ENCODE data around the gene KRI1.
"Not testable (repeated sequence)": the region's sequence is repeated elsewhere in the genome, so short reads cannot be mapped to it uniquely, and the experiment has no call there.

The KRI1 gene

DNA sequence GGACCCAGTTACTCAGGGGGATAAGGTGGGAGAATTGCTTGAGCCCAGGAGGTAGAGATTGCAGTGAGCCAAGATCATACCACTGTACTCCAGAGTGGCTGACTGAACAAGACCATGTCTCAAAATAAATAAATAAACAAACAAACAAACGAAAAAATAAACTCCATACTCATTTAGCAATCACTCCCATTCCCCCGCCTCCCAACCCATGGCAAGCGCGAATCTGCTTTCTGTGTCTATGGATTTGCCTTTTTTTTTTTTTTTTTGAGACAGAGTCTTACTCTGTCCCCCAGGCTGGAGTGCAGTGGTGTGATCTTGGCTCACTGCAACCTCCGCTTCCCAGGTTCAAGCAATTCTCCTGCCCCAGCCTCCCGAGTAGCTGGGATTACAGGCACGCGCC, 38.9 kb downstream of the KRI1 start:
- not testable (repeated sequence) for H3K4me3 ChIP-seq (ENCODE audit: low read depth, low read length); DNase-seq (ENCODE audit: low read depth)

DNA sequence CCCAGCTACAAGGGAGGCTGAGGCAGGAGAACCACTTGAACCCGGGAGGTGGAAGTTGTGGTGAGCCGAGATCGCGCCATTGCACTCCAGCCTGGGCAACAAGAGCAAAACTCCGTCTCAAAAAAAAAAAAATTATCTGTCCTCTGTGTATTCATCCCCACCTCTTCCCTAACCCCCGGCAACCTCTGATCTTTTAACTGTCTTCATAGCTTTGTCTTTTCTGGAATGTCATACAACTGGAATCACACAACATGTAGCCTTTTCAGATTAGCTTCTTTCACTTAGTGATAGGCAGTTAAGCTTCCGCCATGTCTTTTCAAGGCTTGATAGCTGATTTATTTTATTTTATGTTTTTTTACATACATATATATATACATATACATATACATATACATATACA, 40.2 kb downstream of the KRI1 start:
- H3K4me3 ChIP-seq (ENCODE audit: low read depth, low read length): no peak overlapping the region
- no peak for DNase-seq (ENCODE audit: low read depth)

DNA sequence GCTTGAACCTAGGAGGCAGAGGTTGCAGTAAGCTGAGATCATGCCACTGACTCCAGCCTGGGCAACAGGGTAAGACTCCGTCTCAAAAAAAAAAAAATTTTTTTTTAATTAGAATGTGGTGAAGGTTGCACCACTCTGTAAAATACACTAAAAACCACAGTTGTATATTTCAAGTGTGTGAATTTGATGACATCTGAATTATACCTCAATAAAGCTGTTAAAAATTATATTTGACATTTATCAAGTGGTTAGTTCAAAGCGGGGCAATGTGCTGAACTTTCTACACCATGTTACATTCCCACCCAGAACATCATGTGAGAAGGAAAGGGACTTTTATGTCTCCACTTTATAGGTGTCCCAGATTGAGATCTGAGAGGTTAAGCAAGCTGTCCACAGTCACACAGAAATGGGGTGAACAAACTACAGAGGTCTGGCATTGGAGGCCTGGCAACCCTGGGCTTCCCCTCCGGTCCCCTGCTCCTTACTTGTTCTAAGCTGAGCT, 42.6 kb downstream of the KRI1 start:
- no peak for DNase-seq (ENCODE audit: low read depth)
- H3K4me3 ChIP-seq (ENCODE audit: low read depth, low read length): no peak overlapping the region

DNA sequence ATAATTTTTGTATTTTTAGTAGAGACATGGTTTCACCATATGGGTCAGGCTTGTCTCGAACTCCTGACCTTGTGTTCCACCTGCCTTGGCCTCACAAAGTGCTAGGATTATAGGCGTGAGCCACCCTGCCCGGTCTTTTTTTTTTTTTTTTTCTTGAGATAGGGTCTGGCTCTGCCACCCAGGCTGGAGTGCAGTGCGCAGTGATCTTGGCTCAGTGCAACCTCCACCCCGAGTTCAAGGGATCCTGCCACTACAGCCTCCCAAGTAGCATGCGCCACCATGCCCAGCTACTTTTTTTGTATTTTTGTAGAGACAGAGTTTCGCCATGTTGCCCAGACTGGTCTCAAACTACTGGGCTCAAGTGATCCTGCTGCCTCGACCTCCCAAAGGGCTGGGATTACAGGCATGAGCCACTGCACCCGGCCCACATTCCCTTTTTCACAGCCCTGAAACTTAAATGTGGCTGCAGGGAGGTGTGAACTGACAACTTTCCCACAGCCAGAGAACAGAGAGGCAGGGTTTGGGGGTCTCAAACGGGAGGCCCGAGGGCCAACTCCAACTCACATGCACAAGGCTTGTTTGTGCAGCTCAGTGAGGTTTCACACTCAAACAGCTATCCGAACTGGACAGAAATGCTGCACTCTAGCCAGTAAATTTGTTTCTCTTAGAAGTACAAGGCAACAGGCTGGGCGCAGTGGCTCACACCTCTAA, 44.2 kb downstream of the KRI1 start:
- H3K4me3 ChIP-seq (ENCODE audit: low read depth, low read length): no peak overlapping the region

DNA sequence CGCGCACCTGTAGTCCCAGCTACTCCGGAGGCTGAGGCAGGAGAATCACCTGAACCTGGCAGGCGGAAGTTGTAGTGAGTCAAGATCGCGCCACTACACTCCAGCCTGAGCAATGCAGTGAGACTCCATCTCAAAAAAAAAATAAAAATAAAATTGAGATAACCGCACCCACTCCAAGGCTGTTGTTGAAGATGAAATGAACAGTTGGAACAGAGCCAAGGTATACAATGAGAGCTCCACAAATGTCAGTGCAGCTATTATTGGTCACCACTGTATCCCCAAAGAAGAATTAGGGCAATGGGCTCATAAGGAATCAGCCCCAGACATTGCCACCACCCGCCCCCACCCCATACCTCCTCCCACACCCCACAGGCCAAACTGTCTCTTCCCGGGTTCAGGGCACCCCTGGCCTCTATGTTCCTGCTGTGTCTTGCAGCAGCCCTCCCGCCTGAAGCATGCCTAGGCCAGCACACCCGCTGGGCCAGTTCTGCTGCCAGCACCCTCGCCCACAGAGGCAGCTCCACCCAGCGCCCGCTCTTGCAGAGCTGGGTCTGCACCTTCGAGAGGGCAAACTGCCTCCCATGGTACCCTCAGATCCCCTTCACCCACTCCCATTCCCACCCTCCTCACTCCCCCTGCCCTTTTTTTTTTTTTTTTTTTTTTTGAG, 45.0 kb downstream of the KRI1 start:
- no peak overlapping the region for H3K4me3 ChIP-seq (ENCODE audit: low read depth, low read length)
- no peak for DNase-seq (ENCODE audit: low read depth)

More for the DNA sequence above, 44.2 kb downstream of the KRI1 start:
- no peak for DNase-seq (ENCODE audit: low read depth)

DNA sequence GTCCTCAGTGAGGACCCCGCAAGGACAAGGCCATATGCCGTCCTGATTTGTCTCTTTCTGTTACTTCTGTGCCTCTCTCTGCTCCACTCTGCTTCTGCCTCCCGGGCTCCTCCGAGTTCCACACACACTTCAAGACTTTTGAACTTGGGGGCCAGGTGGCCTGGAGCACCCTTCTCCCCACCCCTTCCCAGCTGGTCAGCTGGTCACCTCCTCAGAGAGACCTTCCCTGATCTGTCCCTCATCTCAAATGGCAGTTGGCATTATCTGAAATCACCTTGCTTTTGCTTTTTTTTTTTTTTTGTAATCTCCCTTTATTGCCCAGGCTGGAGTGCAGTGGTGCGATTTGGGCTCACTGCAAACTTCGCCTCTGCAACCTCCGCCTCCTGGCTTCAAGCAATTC, 46.4 kb downstream of the KRI1 start:
- H3K4me3 ChIP-seq (ENCODE audit: low read depth, low read length): no peak overlapping the region
- DNase-seq (ENCODE audit: low read depth): no peak

DNA sequence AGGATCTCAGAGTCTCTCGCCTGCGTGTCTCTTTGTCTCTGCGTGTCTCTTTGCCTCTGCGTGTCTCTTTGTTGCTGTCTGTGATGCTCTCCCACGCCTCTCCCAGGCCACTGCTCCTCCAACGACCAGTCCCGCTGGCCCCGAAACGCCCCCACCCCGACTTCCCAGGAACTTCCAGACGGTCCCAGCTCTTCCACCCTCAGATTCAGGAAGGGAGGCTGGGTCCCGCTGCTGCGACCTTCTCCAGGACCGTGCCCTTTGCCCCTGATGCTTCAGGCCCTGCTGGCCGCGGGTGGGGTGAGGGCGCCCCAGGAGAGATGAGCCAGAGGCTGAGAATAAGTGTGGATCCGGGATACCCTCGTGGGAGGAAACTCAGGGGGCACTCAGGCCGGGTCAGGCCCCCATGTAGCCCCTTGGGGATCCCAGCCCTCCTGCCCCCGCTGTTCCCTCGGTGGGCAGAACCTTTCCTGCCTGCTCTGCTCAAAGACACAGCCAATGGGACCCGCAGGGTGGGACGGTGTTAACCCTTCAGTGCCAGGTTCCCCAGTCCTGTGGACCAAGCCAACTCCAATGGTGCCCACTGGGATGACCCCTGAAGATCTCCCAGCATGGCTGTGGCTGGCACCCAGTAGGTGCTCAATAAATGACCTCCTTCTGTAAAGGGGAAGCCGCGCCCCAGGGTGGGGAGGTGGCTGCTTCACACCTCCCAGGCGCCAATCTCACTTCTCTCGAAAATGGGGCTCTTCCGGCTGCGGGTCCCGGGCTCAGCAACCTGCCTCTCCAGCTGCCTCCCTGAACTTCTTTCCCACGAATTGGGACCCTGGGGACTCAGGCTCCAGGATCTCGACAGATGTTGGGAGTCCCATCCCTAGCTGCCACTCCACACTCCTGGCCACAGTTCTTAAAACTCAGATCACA, 47.1 kb downstream of the KRI1 start:
- no peak for DNase-seq (ENCODE audit: low read depth)
- H3K4me3 ChIP-seq (ENCODE audit: low read depth, low read length): no peak overlapping the region

DNA sequence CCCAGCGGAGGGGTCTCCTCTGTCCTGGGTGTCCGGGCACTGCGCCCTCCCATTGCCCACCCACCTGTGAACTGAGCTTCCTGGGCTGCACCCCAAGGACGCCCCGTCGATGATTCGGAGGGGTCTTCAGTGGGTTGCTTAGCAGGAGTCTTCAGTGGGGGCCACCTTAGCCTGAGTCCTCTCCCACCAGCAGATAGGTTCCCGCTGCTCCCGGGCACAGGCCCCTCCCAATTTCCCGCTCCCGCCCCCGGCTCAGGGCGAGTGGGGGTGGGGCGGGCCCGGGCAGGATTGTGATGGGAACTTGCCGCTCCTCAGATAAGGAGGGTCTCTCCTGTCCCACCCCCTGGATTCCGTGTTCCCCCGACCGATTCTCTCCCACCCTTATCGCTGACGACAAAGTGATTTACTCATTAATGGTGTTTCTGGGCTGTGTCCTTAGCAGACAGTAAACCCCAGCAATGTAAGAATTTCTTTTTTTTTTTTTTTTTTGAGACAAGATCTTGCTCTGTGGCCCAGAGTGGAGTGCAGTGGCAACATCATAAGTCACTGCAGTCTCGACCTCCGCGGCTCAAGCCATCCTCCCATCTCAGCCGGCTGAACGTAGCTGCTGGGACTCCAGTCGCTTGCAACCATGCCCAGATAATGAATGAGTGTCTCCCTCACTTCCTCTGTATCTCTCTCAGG, 47.9 kb downstream of the KRI1 start:
- H3K4me3 ChIP-seq (ENCODE audit: low read depth, low read length): peak overlapping the region; percentile 48
- DNase-seq (ENCODE audit: low read depth): no peak

DNA sequence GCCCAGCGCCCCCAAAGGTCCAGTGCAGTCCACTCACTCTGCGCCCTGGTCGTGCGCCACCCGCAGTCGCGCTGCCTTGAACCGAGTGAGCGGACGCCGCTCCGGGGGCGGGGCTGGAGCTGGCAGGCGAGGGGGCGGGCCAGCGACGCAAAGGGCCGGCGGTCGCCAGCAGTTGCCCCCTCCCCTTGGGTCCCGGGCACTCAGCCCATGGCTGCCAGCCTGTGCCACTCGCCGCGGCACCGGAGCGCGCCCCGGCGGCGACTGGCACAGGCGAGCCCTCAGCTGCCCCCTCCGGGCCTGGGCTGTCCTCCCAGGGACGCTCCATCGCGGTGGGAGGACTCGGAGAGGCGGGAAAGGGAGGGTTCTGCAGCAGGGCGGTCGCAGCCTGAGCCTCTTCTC, 48.5 kb downstream of the KRI1 start, which contains the start of gene S1PR5:
TSS of gene S1PR5 (minus strand) at position 87 of the 399 bp plus-strand sequence. CDS start 2,436 bp downstream, outside the sequence.
- H3K4me3 ChIP-seq (ENCODE audit: low read depth, low read length): peak within 1 kb of the TSS; percentile 48
- DNase-seq (ENCODE audit: low read depth): no peak

DNA sequence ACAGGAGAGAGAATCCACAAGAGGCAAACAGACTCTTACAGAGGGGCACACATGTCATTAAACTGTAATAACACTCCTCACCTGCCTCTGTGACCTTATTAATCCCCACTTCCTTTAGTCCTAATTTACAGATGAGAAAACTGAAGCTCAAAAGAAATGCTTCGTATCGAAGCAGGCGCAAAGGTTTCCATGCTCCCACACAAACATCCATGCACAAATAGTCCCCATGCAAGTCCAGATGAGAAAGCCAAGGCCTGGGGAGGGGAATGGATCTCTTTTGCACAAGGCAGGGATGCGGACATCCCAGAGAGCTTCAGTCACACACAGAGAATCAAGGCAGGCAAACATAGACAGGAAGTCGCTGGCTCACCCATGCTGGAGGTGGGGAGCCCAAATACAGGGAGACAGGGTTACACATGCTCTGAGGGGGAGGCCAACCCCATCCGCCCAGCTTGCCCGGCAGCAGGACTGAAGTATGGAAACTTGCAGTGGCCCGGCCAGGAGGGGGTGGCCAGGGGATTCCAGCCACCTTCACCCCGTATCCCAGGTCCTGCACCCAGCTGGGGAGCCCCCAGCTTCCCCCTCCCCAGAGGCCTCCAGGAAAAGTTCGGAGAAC, 49.0 kb downstream of the KRI1 start:
- DNase-seq (ENCODE audit: low read depth): no peak
- peak overlapping the region; percentile 48 for H3K4me3 ChIP-seq (ENCODE audit: low read depth, low read length)

DNA sequence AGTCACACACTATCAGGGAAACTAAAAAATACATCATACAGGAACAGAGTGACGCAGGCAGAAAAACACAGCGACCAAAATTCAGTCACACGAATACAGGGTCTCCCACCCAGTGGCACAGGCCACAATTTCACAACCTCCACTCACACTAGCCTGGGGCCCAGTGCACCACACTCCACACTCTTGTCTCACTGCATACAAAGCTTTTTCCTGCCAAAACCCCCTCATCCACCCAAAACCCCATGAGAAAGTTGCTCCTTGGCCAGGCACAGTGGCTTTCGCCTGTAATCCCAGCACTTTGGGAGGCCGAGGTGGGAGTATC, 49.8 kb downstream of the KRI1 start:
- DNase-seq (ENCODE audit: low read depth): no peak
- H3K4me3 ChIP-seq (ENCODE audit: low read depth, low read length): no peak overlapping the region

DNA sequence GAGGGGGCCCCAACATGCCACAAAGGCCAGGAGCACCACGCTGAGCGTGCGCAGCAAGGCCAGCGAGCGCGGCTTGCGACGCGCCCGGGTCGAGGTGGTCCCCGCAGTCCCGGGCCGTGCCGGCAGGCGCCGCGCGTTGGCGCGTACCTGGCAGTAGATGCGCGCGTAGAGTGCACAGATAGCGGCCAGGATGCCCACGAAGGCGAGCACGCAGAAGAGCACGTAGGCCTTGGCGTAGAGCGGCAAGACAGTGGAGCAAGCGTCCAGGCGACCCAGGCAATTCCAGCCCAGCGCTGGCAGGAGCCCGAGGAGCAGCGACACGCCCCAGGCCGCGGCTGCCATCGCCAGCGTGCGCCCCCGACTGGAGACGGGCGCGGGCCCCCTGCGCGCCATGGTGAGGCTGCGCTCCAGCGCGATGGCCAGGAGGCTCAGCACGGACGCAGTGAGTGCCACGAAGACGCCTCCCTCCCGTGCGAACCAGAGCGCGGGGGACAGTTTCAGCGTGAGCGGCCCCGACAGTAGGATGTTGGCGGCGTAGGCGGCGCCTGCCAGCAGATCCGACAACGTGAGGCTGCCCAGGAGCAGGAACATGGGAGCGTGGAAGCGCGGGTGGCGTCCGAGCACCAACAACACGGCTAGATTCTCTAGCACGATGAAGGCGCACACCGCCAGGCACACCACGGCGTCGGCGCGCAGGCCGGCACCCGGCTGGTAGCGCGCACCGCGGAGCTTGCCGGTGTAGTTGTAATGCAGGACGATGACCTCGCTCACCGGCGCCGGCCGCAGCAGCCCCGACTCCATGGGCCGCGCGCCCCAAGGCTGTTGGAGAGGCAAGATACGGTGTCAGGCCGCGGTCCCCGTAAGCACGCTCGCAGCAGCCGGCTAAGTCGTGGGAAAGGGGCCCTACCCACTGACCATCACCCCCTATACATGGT, 51.3 kb downstream of the KRI1 start:
- no peak for DNase-seq (ENCODE audit: low read depth)
- no peak overlapping the region for H3K4me3 ChIP-seq (ENCODE audit: low read depth, low read length)

DNA sequence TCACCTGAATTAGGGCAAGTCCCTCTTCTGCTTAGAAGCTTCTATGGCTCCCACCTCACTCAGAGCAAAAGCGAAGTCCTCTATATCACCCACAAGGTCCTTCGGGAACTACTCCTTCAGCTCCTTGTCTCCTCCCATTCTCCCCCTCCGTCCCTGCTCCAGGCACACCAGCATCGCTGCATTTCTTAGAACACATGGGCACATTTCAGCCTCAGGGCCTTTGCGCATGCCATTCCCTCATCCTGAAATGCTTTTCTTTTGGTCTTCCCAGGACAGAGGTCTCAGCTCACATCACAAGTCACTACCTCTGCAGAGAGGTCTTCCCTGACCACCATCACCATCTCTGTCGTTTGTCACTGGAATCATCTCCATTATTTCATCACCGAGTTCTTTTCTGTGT, 52.6 kb downstream of the KRI1 start:
- DNase-seq (ENCODE audit: low read depth): no peak
- no peak overlapping the region for H3K4me3 ChIP-seq (ENCODE audit: low read depth, low read length)

DNA sequence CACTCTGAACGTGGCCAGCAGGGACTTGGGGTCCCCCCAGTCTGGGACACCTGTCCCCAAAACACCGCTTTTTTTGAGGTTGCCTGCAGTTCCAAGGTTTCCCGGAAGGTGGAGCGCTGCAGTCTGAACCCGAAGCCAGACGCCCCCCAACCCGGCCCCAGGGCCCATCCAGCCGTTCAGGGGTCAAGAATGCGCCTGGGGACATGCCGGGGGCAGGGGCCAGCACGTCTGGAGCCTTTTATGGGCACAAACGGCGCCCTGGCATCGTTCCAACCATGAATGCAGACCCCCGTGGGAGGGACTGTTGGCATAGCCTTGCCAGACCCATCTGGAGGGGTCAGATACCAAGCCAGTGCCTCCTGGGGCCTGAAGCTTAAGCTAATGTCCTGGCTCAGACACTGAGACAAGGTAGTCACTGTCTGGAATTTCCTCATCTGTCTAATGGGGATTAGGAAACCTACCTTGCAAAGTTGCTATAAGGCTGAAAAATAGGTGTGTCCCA, 55.5 kb downstream of the KRI1 start:
- H3K4me3 ChIP-seq (ENCODE audit: low read depth, low read length): no peak overlapping the region
- no peak for DNase-seq (ENCODE audit: low read depth)

DNA sequence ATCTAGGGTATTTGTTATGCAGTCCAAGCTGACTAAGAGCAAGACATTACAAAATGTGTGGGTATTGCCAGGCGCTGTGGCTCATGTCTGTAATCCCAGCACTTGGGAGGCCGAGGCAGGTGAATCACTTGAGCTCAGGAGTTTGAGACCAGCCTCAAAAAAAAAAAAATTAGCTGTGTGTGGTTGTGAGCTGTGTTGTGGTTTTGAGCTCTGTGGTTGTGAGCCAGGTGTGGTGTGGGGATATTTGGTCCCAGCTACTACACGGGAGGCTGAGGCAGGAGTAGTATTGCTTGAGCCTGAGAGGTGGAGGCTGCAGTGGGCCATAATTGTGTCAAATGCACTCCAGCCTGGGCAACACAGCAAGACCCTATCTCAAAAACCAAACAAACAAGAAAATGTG, 57.1 kb downstream of the KRI1 start:
- no peak for DNase-seq (ENCODE audit: low read depth)

DNA sequence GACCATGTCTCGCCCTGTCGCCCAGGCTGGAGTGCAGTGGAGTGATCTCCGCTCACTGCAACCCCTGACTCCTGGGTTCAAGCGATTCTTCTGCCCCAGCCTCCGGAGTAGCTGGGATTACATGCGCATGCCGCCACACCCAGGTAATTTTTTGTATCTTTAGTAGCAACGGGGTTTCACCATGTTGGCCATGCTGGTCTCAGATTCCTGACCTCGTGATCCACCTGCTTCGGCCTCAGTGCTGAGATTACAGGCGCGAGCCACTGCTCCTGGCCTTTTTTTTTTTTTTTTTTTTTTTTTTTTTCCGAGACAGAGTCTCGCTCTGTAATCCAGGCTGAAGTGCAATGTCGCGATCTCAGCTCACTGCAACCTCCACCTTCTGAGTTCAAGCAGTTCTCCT, 57.8 kb downstream of the KRI1 start:
- DNase-seq (ENCODE audit: low read depth): no peak

More for the DNA sequence above, 57.1 kb downstream of the KRI1 start:
- H3K4me3 ChIP-seq (ENCODE audit: low read depth, low read length): no peak overlapping the region

DNA sequence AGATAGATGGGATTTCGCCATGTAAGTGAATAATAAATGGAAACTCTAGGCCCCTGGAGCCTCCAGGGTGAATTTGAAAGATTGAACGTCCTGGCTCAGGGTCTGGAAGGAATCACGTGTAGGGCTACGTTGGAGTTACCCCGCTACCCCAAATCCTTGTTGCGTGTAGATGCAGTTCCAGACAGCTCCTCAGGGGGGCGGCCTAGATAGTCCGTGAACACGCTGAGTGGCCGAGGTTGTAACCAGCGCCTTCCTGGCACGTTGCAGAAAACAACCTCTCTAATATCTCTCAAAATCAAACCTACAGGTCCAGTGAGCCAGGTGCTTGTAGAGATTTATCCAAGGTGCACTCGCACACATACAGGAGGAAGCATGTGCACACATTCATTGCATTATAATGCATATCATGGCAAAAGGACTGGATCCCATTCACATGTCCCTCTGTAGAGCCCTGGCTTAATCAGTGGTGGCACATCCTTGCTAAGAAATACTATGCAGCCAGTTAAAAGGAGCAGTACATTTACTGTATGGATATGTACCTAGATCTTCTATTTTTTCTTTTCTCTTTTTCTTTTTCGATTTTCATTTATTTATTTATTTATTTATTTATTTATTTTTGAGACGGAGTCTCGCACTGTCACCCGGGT, 60.1 kb downstream of the KRI1 start:
- DNase-seq (ENCODE audit: low read depth): no peak
- H3K4me3 ChIP-seq (ENCODE audit: low read depth, low read length): no peak overlapping the region

More for the DNA sequence above, 57.8 kb downstream of the KRI1 start:
- no peak overlapping the region for H3K4me3 ChIP-seq (ENCODE audit: low read depth, low read length)

All from skeletal muscle cell (primary cell).